Ascending aorta (tissue), 2 donors: ENCODE measurements around the gene LTBP1. TPM values are rescaled to one million over a fixed set of nuclear protein-coding genes. Genes with fewer than 3 reads are reported as not detected.

ENCODE experiments used
- DNase-seq, 2 donors: peaks; one replicate each; pipeline ENCODE4 v3.0.0-alpha.2; 2019; ENCODE audit warnings: low spot score in 2 of 2
- H3K27ac ChIP-seq, 2 donors: fragments of 200-600 bp; sonication (generic); one replicate each; pipeline ENCODE4 v1.5.1; 2016 to 2017; ENCODE audit warnings: mild to moderate bottlenecking in 1 of 2
- H3K27me3 ChIP-seq: fragments of 200-600 bp; sonication (generic); one replicate; pipeline ENCODE4 v1.5.1; 2017
- H3K36me3 ChIP-seq, 2 donors: fragments of 200-600 bp; sonication (generic); one replicate each; pipeline ENCODE4 v1.5.1; 2016
- H3K4me1 ChIP-seq, 2 donors: fragments of 200-600 bp; sonication (generic); one replicate each; pipeline ENCODE4 v1.5.1; 2016 to 2017; ENCODE audit warnings: mild to moderate bottlenecking in 1 of 2
- H3K4me3 ChIP-seq, 2 donors: fragments of 200-600 bp; sonication (generic); one replicate each; pipeline ENCODE4 v1.5.1; 2016 to 2017; ENCODE audit warnings: mild to moderate bottlenecking in 1 of 2
- H3K9me3 ChIP-seq, 2 donors: fragments of 200-600 bp; sonication (generic); one replicate each; pipeline ENCODE4 v1.5.1; 2016
- CTCF ChIP-seq, 3 experiments: fragments of 200-600 bp in 2 of 3; fragments of 450-650 bp in 1 of 3; sonication (generic) in 2 of 3; IDR thresholded peaks; one replicate each; pipeline ENCODE4 v1.5.1; 2016 to 2019; ENCODE audit warnings: antibody characterized with exemption in 3 of 3, mild to moderate bottlenecking in 1 of 3, moderate library complexity in 1 of 3
- intact Hi-C: fragments of 100-400 bp; cut with DNase I; formaldehyde crosslinking; loops from one replicate; pipeline ENCODE4 v1.15.1; 2023
- total RNA-seq: library from RNA; depleted of rRNA; stranded (reverse); fragments of >200 nt; gene quantifications from one replicate; pipeline ENCODE4 v1.1.0, GENCODE V29; 2016

LTBP1 gene
- total RNA-seq, 1 donor from 2014 or later: 295 TPM

DNA sequence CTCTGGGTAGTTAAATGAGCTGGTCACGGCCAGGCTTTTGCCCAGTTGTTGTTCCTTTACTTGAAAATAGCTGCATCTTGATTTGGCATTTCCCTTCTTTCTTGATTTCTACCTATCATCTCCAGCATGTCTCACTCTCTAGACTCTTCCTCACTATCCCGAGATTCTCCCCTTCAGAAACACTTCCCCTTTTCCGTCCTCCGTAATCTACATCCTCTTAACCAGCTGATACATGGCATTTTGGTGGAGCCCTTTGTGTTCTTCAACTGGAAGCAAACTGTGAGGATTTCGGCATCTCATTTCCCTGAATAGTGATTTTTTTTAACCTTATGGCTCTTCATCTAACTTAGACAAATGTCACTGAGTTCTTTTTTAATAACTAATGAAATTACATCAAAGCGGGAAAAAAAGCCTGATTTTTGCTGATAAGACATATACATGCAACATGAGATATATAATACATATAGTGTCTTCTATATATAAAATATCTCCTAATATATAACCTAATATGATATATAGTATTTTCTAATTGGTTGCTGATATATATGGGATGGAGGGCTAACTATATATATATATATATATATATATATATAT lies 309.5 kb downstream of the LTBP1 start:
- no peak for TF ChIP-seq CTCF (IDR thresholded peaks at IDR 0.05)
- Histone ChIP-seq H3K9me3 (no peaks in the 10 kb centered on the region), H3K4me1 (peaks cover 0 to 5% of the 10 kb centered on the region in 2 donors), H3K4me3 (no peak overlapping the region), H3K36me3 (peaks cover 38 to 46% of the 10 kb centered on the region in 2 donors), H3K27ac (peak overlapping the region; percentile 28 to 61), H3K27me3 (no peaks in the 10 kb centered on the region)
- no peak for DNase-seq
- intact Hi-C loops: no loop called here

- no peaks in the 10 kb centered on the region for H3K9me3 ChIP-seq
- no peak overlapping the region for H3K4me3 ChIP-seq
- H3K4me1 ChIP-seq: peaks cover 0 to 5% of the 10 kb centered on the region in 2 donors
- no peak for TF ChIP-seq CTCF (IDR thresholded peaks at IDR 0.05)
- peaks cover 26 to 36% of the 10 kb centered on the region in 2 donors for H3K36me3 ChIP-seq
- H3K27ac ChIP-seq: peak overlapping the region; percentile 22 to 61
- no peaks in the 10 kb centered on the region for H3K27me3 ChIP-seq
- intact Hi-C loops: no loop called here
- DNase-seq: no peak
These were observed 311.6 kb downstream of the LTBP1 start for GRCh38 chr2:33258387-33258786.

- no peak for TF ChIP-seq CTCF (IDR thresholded peaks at IDR 0.05)
- Histone ChIP-seq H3K27me3 (no peaks in the 10 kb centered on the region), H3K36me3 (peaks cover 41 to 54% of the 10 kb centered on the region in 2 donors), H3K9me3 (no peaks in the 10 kb centered on the region), H3K4me3 (no peak overlapping the region), H3K27ac (peak overlapping the region; percentile 17 to 19), H3K4me1 (peaks cover 0 to 19% of the 10 kb centered on the region in 2 donors)
- intact Hi-C loops: no loop called here
- DNase-seq: no peak
These were observed 315.3 kb downstream of the LTBP1 start for GRCh38 chr2:33262097-33262496.

- Histone ChIP-seq H3K27ac (peak overlapping the region; percentile 74 to 79), H3K36me3 (peaks cover 34 to 51% of the 10 kb centered on the region in 2 donors), H3K9me3 (no peaks in the 10 kb centered on the region), H3K4me1 (peaks cover 0 to 23% of the 10 kb centered on the region in 2 donors), H3K27me3 (no peaks in the 10 kb centered on the region), H3K4me3 (no peak overlapping the region)
- TF ChIP-seq CTCF (IDR thresholded peaks at IDR 0.05): no peak
- intact Hi-C loops: no loop called here
- no peak for DNase-seq
These were observed 318.0 kb downstream of the LTBP1 start for GRCh38 chr2:33264766-33265165.

DNA sequence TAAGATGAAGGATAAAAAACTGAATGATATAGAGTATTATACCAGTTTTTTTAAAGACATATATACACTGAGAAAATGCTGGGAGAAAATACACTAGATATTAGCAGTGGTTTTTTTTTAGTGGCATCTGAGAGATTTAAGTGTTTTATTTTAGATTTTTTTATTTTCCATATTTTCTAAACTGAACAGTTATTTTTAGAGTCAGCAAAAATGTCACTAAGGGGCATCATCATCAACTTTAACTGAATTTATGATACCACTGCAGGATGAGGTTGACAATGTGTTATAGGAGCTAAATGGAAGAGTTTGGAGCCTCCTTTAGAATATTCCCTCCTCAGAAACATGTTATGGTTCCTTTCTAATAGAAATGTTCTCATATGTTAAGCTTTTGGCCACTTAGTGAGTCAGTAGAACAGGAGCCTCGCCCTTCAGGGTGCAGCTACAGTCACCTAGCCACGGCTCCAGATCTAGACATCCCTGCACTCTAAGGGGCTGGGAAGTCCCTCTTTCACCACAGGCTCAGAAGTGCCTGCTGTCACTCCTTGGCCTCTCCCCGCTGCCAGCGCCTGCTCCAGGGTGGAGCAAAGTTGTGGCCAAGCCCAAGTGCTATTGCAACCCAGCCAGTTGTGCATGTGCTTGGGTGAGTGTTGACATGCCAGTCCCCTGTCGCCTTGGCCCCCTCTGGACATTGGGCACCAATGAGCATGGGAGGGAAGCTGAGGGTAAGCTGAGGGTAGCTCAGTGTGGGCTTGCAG lies 319.0 kb downstream of the LTBP1 start:
- Histone ChIP-seq H3K4me1 (peaks cover 0 to 23% of the 10 kb centered on the region in 2 donors), H3K27ac (peak overlapping the region; percentile 74 to 79), H3K9me3 (no peaks in the 10 kb centered on the region), H3K4me3 (no peak overlapping the region), H3K36me3 (peaks cover 34 to 55% of the 10 kb centered on the region in 2 donors), H3K27me3 (no peaks in the 10 kb centered on the region)
- DNase-seq: no peak
- intact Hi-C loops: no loop called here
- no peak for TF ChIP-seq CTCF (IDR thresholded peaks at IDR 0.05)
